ENCODE measurements around the gene SERINC1.

SERINC1 gene

DNA sequence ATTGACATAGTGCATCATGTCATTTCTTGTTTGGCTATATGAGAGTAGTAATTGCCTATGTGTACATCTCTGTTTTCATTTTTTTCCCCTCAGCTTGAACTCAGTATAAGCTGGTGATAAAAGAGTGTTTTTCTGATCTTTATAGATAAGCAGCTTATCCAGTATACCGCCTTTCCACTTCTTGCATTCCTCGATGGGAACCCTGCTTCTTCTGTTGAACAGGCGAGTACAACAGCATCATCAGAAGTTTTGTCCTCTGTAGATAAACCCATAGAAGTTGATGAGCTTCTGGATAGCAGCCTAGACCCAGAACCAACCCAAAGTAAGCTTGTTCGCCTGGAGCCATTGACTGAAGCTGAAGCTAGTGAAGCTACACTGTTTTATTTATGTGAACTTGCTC lies 39.8 kb downstream of the SERINC1 start:
- no peak for DNase-seq

DNA sequence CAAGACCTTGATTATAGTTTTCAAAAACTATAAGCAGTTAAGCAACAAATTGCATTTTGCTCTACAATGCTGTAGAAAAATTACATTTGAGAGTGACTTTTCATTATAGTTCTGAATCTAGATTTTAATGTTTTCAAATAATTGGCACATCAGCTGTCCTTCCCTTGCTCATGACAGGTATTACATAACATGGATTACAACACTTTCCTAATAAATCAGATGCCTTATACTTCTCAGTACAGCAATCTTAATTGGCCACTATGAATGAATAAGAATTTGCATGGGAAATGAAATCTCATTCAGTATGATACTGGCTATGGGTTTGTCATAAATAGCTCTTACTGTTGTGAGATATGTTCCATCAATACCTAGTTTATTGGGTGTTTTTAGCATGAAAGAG lies 42.3 kb downstream of the SERINC1 start:
- DNase-seq, result no peak

DNA sequence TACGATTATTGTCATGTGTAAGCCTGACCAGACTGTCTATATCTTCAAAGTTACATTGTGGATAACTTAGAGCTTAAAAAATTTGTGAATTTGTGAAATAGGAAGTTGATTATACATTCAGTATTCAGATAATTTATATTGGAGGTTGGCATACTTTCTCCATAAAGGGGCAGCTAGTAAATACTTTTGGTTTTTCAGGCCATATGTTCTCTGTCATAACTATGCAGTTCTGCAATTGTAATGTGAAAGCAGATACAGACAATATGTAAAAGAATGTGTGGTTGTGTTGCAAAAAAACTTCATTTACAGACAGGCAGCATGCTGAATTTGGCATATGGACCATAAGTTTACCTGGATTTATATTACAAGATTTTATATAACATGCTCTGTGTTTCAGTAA lies 42.8 kb downstream of the SERINC1 start:
- DNase-seq, result no peak

DNA sequence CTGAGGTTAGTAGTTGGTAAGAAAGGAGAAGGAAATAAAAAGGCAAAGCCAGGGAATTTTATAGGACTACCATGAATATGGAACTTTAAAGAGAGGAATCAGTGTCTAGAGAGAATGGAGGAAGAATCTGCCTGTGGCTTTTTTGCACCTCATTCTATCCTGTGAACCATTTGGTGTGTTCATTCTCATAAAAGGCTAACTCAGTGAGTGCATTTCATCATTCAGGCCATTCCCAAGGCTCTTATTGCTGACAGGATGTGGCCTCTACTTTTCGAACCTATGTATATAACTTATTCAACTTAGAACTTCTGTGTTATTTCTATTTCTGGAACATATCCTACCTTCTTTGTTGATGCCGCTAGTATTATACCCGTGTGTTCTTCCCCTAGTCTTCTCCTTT lies 45.0 kb downstream of the SERINC1 start:
- no peak for DNase-seq

DNA sequence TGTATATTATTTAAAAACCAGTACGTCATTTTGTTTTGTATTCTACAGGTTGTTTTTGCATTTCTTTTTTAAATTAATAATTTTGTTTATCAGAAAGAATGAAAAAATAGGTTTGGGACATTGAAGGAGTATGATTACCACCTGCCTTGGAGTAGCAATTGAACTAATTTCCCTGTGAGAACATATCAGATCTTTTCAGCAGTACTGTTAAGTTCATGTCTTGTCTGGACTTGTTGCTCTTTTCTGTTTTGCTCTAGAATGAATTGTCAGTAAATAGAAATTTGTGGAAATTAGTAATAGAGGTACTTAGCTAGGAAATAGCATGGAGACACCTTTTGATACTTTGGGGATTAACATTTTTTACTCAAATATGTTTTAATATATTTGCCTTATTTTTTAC lies 47.9 kb downstream of the SERINC1 start:
- DNase-seq, result no peak

DNA sequence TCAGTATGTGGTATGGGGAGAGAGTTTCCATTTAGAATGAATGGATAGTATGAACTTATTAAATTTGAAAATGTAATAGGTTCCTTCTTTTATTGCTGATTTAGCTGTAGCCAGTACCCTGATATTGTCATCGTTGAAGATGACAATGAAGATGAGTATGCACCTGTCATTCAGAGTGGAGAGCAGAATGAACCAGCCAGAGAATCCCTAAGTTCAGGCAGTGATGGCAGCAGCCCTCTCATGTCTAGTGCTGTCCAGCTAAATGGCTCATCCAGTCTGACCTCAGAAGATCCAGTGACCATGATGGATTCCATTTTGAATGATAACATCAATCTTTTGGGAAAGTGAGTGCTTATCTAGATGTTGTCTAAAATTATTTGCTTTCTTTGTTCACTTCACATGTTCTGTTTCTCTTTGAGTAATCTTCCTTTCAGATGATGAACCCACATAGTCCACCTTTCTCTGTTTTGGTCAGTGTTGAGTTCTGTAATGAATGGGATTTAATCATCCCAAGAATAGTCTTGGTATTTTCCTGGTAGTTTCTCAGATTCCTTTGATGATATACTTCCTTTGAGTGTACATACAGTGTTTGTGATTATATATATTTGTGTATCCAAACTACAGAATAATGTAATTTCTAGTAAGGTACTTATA lies 48.9 kb downstream of the SERINC1 start:
- no peak for DNase-seq

DNA sequence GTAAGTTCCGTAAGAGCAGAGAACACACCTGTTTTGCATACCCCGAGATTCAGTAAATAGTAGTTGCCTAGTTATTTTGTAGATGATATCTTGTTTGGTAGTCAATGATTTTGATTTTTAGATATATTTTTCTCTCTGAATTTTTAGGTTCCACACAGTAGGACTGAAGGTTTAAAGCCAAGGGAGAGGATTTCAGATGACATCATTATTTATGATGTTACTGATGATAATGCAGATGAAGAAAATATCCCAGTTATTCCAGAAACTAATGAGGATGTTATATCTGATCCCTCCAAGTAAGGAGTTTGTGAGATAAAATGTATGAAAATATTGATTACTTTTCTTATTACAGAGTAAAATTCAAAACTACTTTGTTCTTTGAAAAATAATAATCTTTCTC lies 49.6 kb downstream of the SERINC1 start:
- DNase-seq, result no peak

DNA sequence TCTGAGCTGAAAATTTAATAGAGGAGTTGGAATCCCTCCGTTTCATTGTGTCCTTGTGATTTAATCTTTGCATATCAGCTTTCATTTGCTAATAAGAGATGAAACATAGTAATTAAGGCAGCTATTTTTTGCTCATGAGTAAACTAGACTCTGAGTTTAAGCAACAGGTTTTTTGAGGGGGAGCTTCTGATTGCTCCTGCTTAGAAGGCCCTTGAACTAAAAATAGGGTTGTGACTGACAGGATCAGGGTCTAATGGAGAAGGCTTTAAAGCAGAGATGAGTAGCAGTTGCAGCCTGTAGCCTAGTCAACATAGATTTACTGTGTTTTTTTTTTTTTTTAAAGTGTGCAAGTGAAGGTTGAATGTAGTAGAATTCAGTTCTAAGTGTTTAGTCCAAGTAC lies 54.8 kb downstream of the SERINC1 start:
- no peak for DNase-seq

DNA sequence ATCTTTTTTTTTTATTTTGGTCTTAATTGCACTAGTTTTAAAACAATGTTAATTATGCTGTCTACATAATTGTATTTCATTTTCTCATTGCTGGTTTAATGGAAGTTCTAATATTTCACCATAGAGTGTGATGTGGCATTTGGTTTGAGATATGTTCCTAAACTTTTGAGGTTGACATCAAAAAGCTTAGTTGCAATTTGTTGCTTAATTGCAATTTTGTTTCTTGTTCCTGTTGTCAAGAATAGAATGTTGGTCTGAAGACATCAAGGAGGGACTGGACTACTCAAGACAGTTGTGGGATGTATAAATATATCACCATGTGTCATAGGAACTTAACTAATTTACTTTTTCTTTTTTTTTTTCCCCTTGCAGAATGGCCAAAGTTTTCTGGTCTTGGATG lies 59.6 kb downstream of the SERINC1 start:
- DNase-seq, result no peak

DNA sequence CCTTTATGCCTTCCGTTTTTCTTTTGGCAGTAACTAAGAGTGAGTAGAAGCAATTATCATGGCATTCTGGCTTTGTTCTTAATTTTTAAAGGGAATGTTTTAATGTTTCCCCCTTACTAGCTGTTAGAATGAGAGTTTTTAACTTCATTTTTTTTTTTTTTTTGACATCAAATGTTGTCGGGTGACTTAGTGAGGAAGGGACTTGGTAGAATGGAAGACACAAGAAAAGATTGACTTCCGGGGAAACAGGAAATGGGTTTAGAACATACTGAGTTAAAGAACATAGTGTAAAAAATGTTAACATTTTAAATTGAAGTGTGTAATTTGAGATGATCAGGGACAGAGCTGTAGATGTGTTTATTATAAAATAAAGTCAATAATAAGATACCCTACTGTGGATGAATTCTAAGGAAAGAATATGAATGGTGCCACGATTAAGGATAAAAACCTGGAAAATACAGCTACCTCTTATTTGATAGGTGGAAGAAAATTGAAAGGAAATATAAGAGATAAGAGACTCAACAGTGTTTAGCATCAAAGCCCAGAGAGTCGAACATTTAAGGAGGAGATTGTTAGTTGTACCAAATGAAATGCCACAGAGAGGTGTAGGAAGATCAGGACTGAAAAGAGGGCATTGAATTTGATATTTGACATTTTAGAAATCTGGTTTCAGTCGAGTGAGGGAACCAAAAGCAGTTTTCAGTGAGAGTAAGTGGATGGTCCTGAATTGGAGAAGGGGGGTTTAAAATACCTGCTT lies 62.7 kb downstream of the SERINC1 start:
- no peak for DNase-seq

DNA sequence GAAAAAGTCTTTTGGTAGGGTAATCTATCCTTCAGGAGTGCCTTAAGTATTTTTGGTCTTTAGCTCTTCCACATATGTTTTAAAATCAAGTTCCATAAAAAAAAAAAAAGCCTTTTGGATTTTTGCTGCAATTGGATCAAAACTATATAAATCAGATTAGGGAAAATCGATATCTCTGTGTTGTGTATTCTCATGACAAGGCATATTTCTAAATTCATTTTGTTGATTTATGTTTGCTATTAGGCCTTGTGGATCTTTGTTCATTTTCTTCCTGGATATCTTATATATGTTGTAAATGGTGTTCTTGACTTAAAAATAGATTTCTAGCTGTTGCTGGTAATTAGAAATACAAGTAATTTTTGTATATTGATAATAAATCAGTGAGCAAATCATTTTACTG lies 63.4 kb downstream of the SERINC1 start:
- DNase-seq, result no peak

DNA sequence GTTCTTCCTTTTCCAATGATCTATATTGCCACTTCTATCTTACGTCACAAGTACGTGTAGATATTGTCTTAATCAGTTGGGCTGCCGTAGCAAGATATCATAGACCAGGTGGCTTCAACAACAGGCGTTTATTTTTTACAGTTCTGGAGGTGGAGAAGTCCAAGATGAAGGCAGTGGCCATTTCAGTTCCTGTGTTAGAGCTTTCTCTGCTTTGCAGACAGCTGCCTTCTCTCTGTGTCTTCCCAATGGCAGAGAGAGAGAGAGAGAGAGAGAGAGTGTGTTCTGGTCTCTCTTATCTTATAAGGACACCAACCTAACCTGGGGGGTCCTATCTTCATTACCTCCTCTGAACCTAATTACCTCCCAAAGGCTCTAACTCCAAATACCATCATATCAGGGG lies 63.9 kb downstream of the SERINC1 start:
- DNase-seq, result no peak

DNA sequence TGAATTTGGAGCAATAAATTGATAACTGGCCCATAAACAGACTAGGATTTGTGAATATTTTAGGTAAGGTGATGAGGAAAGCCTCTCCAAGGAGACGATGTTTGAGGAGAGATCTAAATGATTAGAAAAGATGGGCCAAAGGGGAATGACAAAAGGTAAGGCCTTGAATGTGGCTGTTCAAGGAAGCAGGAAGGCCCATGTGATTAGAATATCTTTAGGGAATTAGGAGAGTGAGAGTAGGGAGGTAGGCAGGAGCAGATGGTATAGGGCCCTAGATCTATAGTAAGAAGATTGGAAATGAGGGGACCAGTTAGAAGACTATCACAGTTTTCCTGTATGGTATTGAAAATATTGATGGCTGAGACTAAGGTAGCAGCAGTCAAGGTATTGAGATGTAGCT lies 65.4 kb downstream of the SERINC1 start:
- DNase-seq, result no peak

DNA sequence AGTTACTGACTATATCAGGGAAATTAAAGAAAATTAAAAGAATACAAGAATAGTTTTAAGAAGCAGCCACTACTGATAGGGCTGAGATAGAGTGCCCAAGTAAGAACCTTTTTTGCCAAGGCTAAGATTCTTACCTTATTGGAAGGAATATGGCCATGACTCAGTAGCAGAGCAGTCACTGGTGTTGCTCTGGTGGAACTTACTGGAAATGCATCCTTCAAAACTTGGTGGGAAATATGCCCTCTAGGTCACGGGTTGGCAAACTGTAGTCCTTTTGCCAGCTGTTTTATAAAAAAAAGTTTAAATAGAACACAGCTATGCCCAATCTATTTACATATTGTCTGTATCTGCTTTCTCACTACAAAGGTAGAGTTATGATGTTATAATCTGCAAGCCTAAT lies 66.2 kb downstream of the SERINC1 start:
- no peak for DNase-seq

DNA sequence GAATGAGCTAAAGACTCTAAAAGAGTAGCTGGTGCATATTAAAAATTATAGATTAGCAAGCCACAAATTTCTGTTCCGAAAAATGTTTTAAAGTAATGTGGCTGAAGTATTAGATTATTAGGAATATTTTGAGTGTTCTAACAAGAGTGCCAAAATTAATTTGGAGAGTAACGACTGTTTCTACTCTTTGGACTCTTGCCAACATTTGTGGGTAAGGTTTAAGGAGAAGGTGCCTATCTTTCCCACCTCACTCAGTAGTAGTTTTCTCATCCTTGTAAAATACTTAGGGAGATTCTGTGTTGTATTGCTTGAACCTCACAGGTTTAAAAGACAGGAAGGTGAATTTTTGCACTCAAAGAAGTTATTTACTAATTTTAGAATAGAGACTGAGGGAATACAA lies 67.2 kb downstream of the SERINC1 start:
- no peak for DNase-seq

DNA sequence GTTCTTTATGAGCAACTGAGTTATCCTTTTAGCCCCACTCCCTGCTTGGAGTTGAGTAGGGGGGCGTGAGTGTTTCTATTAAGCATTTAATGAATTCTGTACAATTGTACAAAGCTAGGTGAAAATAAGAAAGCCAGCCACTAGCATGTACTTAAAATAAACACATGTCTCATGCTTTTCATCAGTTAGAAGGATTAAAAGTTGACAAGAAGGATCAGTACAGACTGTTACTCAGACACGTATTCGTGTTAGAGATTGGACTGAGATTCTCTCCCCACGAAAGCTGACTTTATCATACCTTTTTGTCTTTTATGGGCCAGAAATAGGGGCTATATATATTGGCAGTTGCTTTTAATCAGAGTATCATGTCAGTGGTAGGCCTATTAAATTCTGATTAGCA lies 70.5 kb downstream of the SERINC1 start:
- DNase-seq, result no peak

DNA sequence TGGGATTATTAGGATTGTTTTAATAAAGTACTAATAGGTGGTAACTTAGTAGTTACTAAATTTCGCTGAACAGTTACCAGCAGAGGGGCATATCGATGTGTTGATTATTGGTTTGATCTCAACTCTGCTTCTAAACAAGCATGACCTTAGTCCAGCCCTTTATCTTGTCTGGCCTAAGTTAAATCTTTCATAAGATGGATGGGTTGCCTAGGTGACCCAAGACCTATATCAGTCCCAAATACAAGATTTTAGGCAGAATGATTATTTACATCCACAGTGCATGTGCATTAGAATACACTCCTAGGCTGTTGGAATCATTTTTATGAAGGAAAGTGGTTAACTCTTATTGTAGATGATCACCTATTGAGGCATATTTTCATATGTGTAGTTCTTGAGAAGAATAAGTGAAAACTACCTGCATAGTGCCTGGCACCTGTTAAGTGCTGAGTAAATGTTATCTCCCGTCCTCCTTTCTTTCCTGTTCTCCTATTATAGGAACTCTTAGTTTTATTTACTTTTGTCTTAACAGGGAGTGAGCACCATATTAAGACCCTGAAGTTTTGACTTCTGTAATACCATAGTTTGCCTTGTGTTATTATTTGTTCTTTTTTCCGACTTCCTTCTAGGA lies 71.0 kb downstream of the SERINC1 start:
- DNase-seq, result peak; percentile 8

DNA sequence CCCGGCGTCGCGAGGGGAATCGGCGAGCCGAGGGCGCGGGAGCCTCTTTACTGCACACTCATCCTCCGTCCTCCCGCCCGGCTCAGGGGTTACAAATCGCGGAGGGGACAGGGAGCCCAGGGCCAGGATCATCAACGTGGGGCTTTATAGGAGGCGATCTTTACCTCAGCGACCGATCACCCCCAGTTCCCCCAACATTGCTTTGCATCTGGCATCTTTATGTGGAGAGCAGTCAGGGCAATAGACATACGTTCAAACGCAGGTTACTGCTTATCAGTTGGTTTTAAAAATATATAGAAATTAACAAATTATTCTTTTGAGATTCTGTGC lies 71.5 kb downstream of the SERINC1 start:
- no peak for DNase-seq

DNA sequence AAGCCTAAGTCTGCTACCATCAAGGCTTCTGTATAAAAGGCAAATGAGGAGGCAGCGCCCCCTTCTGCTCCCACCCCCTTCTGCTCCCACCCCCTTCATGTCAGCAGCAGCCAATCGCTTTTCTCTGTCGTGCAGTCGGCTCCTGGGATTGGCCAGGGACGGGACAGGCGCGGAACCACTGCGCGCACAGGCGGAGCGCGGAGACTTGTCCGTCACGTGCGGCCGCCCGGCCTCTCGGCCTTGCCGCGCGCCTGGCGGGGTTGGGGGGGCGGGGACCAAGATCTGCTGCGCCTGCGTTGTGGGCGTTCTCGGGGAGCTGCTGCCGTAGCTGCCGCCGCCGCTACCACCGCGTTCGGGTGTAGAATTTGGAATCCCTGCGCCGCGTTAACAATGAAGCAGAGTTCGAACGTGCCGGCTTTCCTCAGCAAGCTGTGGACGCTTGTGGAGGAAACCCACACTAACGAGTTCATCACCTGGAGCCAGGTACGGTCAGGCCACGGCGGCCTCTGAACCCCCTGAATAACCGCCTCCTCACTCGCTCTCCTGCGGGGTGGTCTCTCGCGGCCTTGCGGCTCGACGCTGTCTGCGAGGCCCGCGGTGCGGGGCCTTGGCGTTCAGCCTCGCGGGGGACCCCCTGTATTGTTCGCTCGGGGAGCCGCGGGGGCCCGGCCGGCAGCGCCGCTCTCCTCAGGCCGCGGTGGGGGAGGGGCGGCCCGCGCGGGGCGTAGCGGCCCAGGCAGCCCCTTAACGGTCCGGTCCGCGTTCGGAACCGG lies 72.1 kb downstream of the SERINC1 start, which contains the start of gene HSF2:
HSF2 (plus strand) TSS at position 305 of the 773 bp plus-strand sequence; CDS start at position 391, 86 bp downstream.
- DNase-seq, result peak; percentile 82

DNA sequence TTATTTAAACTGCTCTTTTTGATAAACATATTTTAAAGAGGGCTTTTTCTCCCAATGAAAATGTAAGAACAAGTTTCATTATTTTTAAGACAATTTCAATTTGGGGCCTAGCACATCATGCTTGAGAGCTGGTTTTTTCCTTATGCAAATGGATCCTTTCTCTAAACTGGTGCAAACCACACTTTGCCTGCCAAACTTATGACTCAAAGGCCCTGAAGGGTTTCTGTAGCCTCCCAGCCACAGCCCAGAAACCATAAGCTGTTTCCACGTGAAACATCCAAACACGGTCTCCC lies 72.6 kb downstream of the SERINC1 start:
- peak; percentile 70 for DNase-seq

DNA sequence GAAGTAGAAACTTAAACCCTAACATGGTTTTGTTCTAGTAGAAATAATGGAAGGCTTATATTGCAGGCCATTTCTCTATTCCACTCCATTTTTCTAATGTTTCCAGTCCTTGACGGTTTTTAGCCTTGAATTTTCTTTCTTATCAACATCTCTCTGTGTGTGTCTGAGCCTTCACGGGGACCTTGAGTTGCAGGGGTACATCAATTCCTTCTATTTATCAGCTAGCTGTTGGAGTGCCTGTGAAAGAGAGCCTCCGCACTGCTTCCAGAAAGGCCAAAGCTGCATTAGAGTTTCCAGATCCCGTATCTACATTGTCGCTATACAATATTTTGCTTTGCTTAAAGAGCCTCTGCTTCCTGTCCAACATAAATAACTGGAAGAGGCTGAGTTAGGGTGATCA lies 77.6 kb downstream of the SERINC1 start:
- no peak for DNase-seq

DNA sequence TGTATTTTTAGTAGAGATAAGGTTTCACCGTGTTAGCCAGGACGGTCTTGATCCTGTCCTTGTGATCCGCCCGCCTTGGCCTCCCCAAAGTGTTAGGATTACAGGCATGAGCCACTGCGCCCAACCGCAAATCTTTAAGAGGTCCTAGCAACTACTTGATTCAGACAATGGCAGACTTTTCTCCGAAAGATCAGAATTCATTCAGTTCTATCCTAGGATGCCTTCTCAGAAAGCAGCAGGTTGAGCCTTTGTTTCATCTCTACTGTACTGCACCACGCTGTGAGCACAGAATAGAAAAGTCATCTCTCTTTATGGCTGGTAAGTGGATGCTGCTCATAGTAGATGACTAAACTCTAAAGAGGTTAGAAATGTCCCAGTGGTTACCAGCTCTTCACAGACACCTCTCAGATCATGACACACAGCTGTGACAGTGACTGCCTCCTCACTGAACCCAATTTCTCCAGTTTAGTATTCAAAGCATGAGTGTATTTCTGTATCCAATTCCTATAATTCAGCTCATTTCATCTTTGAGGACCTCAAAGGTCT lies 78.2 kb downstream of the SERINC1 start:
- DNase-seq, result no peak
